Activated CD8-positive, alpha-beta memory T cell treated with anti-CD3 and anti-CD28 coated beads, Interleukin-2, amount 10 ng/mL, durations not matched to agents 7 days and 5 days (primary cell): ENCODE data around the gene PRKAB1. TPM values are rescaled to one million over a fixed set of nuclear protein-coding genes. Genes with fewer than 3 reads are reported as not detected.
"Not testable (repeated sequence)": the region's sequence is repeated elsewhere in the genome, so short reads cannot be mapped to it uniquely, and the experiment has no call there.

Experiments used
- ATAC-seq: fragments of 150-1000 bp; cut with Tn5 transposase; one replicate; pipeline ENCODE4 v1.10.0; 2021; ENCODE audit warnings: moderate library complexity
- CTCF ChIA-PET: fragments of 350-600 bp; sonication (Branson Sonifier 250); formaldehyde crosslinking; loops from one replicate; lab custom pipeline; 2021; ENCODE audit warnings: antibody characterized with exemption; lab: Charles Lee
- DNase-seq: peaks from one replicate; pipeline ENCODE4 v3.0.0-alpha.2; 2020
- H3K27ac Mint-ChIP-seq: one replicate; pipeline ENCODE4 v1.8.0; 2021; ENCODE audit warnings: mild to moderate bottlenecking, mixed read lengths
- H3K27me3 Mint-ChIP-seq: one replicate; pipeline ENCODE4 v1.8.0; 2021; ENCODE audit warnings: mixed read lengths
- H3K36me3 Mint-ChIP-seq: one replicate; pipeline ENCODE4 v1.8.0; 2021; ENCODE audit warnings: mild to moderate bottlenecking, mixed read lengths
- H3K4me1 Mint-ChIP-seq: one replicate; pipeline ENCODE4 v1.8.0; 2021; ENCODE audit warnings: mixed read lengths
- H3K4me3 Mint-ChIP-seq: one replicate; pipeline ENCODE4 v1.8.0; 2021; ENCODE audit warnings: mild to moderate bottlenecking, moderate library complexity, mixed read lengths
- H3K9me3 Mint-ChIP-seq: one replicate; pipeline ENCODE4 v1.8.0; 2022; ENCODE audit warnings: low read depth, mixed read lengths
- total RNA-seq, 2 experiments: library from RNA; stranded (reverse); gene quantifications; one replicate each; pipeline ENCODE4 v1.2.3, GENCODE V29; 2021

The PRKAB1 gene
- total RNA-seq, 2 experiments from 2014 or later: 38.2 to 38.7 TPM

- DNase-seq: no peak
- H3K4me3 Mint-ChIP-seq: no peak overlapping the region
- no peaks in the 10 kb centered on the region for H3K4me1 Mint-ChIP-seq
- H3K36me3 Mint-ChIP-seq: peaks cover 19% of the 10 kb centered on the region
- H3K27ac Mint-ChIP-seq: no peak overlapping the region
- no peaks in the 10 kb centered on the region for H3K9me3 Mint-ChIP-seq
- ATAC-seq: no peak
- H3K27me3 Mint-ChIP-seq: no peaks in the 10 kb centered on the region
- CTCF ChIA-PET: no interaction called here
Measured at GRCh38 chr12:119692997-119693396, 25.1 kb downstream of the PRKAB1 start.

- H3K27ac Mint-ChIP-seq: no peak overlapping the region
- peaks cover 19% of the 10 kb centered on the region for H3K36me3 Mint-ChIP-seq
- no peak for ATAC-seq
- CTCF ChIA-PET: no interaction called here
- H3K4me1 Mint-ChIP-seq: no peaks in the 10 kb centered on the region
- no peak overlapping the region for H3K4me3 Mint-ChIP-seq
- H3K27me3 Mint-ChIP-seq: no peaks in the 10 kb centered on the region
- no peaks in the 10 kb centered on the region for H3K9me3 Mint-ChIP-seq
- DNase-seq: no peak
Measured at GRCh38 chr12:119693511-119693910, 25.6 kb downstream of the PRKAB1 start.

- ATAC-seq (no peak), DNase-seq (no peak)
- no peak overlapping the region for H3K27ac Mint-ChIP-seq
- H3K4me3 Mint-ChIP-seq: no peak overlapping the region
- H3K9me3 Mint-ChIP-seq: no peaks in the 10 kb centered on the region
- H3K4me1 Mint-ChIP-seq: no peaks in the 10 kb centered on the region
- H3K27me3 Mint-ChIP-seq: no peaks in the 10 kb centered on the region
- CTCF ChIA-PET: no interaction called here
- H3K36me3 Mint-ChIP-seq: peaks cover 19% of the 10 kb centered on the region
Measured at GRCh38 chr12:119694111-119694510, 26.2 kb downstream of the PRKAB1 start.

GRCh38 chr12:119695034-119695433 lies 27.1 kb downstream of the PRKAB1 start:
- H3K27me3 Mint-ChIP-seq: no peaks in the 10 kb centered on the region
- no peak overlapping the region for H3K27ac Mint-ChIP-seq
- ATAC-seq (no peak), DNase-seq (no peak)
- CTCF ChIA-PET: interaction anchor here (0.7 to 1.6 kb wide), 2 partner anchors 12 to 244 kb away, joined by 3 read pairs; no protein-coding TSS in a partner anchor
- H3K4me3 Mint-ChIP-seq: no peak overlapping the region
- peaks cover 21% of the 10 kb centered on the region for H3K36me3 Mint-ChIP-seq
- no peaks in the 10 kb centered on the region for H3K9me3 Mint-ChIP-seq
- no peaks in the 10 kb centered on the region for H3K4me1 Mint-ChIP-seq

- no peaks in the 10 kb centered on the region for H3K27me3 Mint-ChIP-seq
- H3K9me3 Mint-ChIP-seq: no peaks in the 10 kb centered on the region
- no peaks in the 10 kb centered on the region for H3K4me1 Mint-ChIP-seq
- no peak overlapping the region for H3K4me3 Mint-ChIP-seq
- ATAC-seq: no peak
- DNase-seq: no peak
- CTCF ChIA-PET: no interaction called here
- H3K27ac Mint-ChIP-seq: no peak overlapping the region
- peaks cover 27% of the 10 kb centered on the region for H3K36me3 Mint-ChIP-seq
Measured at GRCh38 chr12:119696943-119697342, 29.0 kb downstream of the PRKAB1 start.

- Mint-ChIP-seq H3K9me3 (no peaks in the 10 kb centered on the region), H3K36me3 (peaks cover 30% of the 10 kb centered on the region), H3K4me1 (no peaks in the 10 kb centered on the region), H3K4me3 (no peak overlapping the region), H3K27me3 (no peaks in the 10 kb centered on the region), H3K27ac (no peak overlapping the region)
- CTCF ChIA-PET: interaction anchor here (1.6 kb wide), 1 partner anchor 31 kb away, joined by 4 read pairs; the partner anchor contains the start of gene PRKAB1
- DNase-seq (no peak), ATAC-seq (no peak)
Measured at GRCh38 chr12:119699199-119699760, 31.3 kb downstream of the PRKAB1 start.

GRCh38 chr12:119700078-119700477 lies 32.1 kb downstream of the PRKAB1 start:
- Mint-ChIP-seq H3K27me3 (no peaks in the 10 kb centered on the region), H3K4me1 (no peaks in the 10 kb centered on the region), H3K36me3 (peaks cover 34% of the 10 kb centered on the region), H3K9me3 (no peaks in the 10 kb centered on the region), H3K4me3 (no peak overlapping the region), H3K27ac (no peak overlapping the region)
- DNase-seq (no peak), ATAC-seq (no peak)
- CTCF ChIA-PET: interaction anchor here (1.6 kb wide), 1 partner anchor 32 kb away, joined by 4 read pairs; the partner anchor contains the start of gene PRKAB1

- no peaks in the 10 kb centered on the region for H3K9me3 Mint-ChIP-seq
- H3K4me1 Mint-ChIP-seq: no peaks in the 10 kb centered on the region
- peaks cover 46% of the 10 kb centered on the region for H3K36me3 Mint-ChIP-seq
- no peak overlapping the region for H3K4me3 Mint-ChIP-seq
- ATAC-seq (no peak), DNase-seq (no peak)
- H3K27me3 Mint-ChIP-seq: no peaks in the 10 kb centered on the region
- CTCF ChIA-PET: no interaction called here
- no peak overlapping the region for H3K27ac Mint-ChIP-seq
Measured at GRCh38 chr12:119704065-119704747, 36.3 kb downstream of the PRKAB1 start.

- Mint-ChIP-seq H3K4me1 (no peaks in the 10 kb centered on the region), H3K36me3 (peaks cover 49% of the 10 kb centered on the region), H3K27ac (no peak overlapping the region), H3K4me3 (no peak overlapping the region), H3K27me3 (no peaks in the 10 kb centered on the region), H3K9me3 (no peaks in the 10 kb centered on the region)
- ATAC-seq (no peak), DNase-seq (no peak)
- CTCF ChIA-PET: no interaction called here
Measured at GRCh38 chr12:119705182-119705581, 37.2 kb downstream of the PRKAB1 start.

- ATAC-seq, DNase-seq, H3K4me1 Mint-ChIP-seq, H3K27ac Mint-ChIP-seq, H3K4me3 Mint-ChIP-seq, CTCF ChIA-PET, H3K9me3 Mint-ChIP-seq, H3K27me3 Mint-ChIP-seq: not testable (repeated sequence)
- H3K36me3 Mint-ChIP-seq: peaks cover 47% of the 10 kb centered on the region
Measured at GRCh38 chr12:119706427-119706826, 38.5 kb downstream of the PRKAB1 start.

GRCh38 chr12:119710374-119710964 lies 42.5 kb downstream of the PRKAB1 start:
- Mint-ChIP-seq H3K36me3 (peaks cover 70% of the 10 kb centered on the region), H3K4me3 (no peak overlapping the region), H3K27ac (no peak overlapping the region), H3K27me3 (no peaks in the 10 kb centered on the region), H3K4me1 (no peaks in the 10 kb centered on the region), H3K9me3 (no peaks in the 10 kb centered on the region)
- CTCF ChIA-PET: interaction anchor here (1.2 kb wide), 1 partner anchor 16 kb away, joined by 3 read pairs; no protein-coding TSS in a partner anchor
- ATAC-seq: no peak
- DNase-seq: no peak

- Mint-ChIP-seq H3K4me3 (no peak overlapping the region), H3K27me3 (no peaks in the 10 kb centered on the region), H3K4me1 (no peaks in the 10 kb centered on the region), H3K27ac (no peak overlapping the region), H3K36me3 (peaks cover 75% of the 10 kb centered on the region), H3K9me3 (no peaks in the 10 kb centered on the region)
- ATAC-seq (no peak), DNase-seq (no peak)
- CTCF ChIA-PET: interaction anchor here (1.2 kb wide), 1 partner anchor 16 kb away, joined by 3 read pairs; no protein-coding TSS in a partner anchor
Measured at GRCh38 chr12:119710965-119711551, 43.1 kb downstream of the PRKAB1 start.

- Mint-ChIP-seq H3K4me3 (no peak overlapping the region), H3K27me3 (no peaks in the 10 kb centered on the region), H3K36me3 (peaks cover 76% of the 10 kb centered on the region), H3K27ac (no peak overlapping the region), H3K4me1 (no peaks in the 10 kb centered on the region), H3K9me3 (no peaks in the 10 kb centered on the region)
- DNase-seq (no peak), ATAC-seq (no peak)
- CTCF ChIA-PET: no interaction called here
Measured at GRCh38 chr12:119711693-119712092, 43.8 kb downstream of the PRKAB1 start.
